HG02973 (cell line): ENCODE measurements around the gene GSE1.

Source experiments
- ATAC-seq: cut with Tn5 transposase; IDR thresholded peaks from one replicate; pipeline ENCODE4 v1.9.1; 2021; ENCODE audit warnings: moderate library complexity; ENCODE audit not compliant: unreplicated experiment

Gene GSE1

DNA sequence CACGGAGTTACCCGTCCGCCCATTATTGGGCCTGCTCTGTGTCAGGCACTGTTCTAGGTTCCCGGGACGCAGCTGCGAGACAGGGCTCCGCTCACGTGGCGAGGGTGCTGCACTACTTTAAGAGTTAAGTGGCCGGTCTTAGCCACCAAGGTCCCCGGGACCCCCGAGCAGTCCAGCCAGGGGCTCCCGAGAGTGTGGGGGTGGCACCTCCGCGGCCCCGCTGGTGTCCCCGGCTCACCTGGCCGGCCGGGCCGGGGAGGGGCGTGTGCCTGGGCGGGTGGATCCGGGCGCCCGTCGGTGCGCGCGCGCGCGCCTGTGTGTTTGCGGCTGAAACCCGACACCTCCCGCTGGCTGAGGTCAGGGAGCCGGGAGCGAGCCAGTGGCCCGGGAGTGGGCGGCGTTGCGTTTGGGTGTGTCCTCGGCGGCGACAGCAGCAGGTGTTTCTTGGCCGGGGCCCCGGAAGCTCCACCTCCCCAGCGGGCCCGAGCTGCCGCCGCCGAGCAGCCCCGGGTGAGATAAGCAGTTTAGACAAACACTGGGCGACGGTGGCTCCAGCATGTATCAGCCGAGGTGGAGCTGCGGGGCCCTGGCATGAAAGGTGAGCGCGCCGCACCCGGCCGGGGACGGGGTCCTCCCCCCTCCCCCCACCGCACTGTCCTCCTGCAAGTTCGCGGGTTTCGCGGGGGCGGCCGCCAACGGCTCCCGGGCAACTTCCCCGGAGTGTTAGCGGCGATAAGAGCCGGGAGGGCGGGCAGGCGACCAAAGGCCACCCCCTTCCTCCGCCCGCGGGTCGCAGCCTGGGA, at the start of gene GSE1:
TSS of gene GSE1 (plus strand) at position 522 of the 803 bp plus-strand sequence. CDS start at position 592, 70 bp downstream.
- peak; percentile 29 for ATAC-seq

DNA sequence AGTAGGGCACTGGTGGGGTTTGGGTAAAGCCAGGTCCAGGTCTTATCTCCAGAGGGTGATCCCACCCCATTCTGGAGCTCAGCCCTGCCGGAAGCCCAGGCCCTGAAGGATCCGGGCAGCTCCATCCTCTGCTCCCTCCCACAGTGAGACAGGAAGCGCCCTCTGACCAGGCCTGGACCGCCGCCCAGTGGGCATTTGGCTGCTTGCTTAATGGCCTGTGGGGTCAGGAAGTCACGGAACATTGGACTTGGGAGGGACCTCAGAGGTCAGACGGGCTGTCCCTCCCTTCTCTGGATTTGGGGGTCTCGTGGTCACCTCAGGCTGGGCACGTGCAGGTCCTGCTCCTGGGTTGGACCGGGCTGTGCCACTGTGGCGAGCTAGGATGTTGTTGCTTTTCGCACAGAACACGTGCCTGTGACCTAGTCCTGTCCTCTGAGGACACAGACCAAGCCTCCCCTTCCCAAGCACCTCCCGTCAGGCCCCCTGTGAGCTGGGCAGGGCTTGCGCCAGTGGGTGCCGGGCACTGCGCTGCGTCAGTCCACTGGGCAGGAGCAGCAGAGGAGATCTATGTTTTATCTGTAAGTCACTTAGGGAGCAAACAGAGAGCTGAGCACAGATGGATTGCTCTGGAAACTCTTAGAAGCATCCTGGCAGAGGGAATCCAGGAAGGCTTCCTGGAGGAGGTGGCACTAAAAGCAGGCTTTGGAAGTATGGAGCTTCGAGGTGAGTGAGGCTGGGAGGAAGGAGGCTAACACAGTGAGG, 49.4 kb upstream of the GSE1 start:
- no peak for ATAC-seq

DNA sequence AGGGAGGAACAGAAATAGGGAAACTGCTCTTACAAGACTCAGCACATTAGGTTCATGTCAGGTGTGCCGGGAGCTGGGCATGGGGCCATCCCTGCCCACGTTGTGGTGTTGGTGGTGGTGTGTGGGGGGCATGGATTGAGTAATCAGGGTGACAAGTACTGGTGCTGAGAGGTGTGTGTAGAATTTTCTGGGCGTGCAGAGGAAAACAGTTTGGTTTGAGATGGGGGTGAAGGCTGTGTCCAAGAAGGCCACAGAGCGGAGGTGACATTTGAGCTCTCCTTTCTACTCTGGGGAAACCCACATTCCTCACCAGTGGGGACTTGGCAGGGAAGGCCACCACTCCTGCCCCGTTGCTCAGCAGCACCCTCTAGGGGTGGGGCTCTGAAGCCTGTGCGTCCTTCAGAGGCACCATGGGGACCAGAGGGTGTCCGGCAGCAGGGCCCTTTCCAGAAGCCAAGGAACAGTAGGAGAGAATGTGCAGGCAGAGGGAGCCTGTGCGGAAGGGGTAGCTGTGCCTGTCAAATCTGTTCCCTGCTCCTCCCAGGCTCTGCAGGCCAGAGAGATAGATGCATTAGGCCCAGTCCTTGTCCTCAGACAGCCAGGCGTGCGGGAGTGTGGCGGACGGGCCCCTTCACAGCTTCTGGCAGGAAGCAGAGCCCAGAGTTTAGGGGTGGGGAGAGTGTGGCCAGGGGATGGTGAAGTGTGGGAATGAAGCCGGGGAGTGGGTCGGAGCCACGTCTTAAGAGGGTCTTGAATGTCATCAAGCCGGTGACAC, 48.7 kb upstream of the GSE1 start:
- no peak for ATAC-seq

DNA sequence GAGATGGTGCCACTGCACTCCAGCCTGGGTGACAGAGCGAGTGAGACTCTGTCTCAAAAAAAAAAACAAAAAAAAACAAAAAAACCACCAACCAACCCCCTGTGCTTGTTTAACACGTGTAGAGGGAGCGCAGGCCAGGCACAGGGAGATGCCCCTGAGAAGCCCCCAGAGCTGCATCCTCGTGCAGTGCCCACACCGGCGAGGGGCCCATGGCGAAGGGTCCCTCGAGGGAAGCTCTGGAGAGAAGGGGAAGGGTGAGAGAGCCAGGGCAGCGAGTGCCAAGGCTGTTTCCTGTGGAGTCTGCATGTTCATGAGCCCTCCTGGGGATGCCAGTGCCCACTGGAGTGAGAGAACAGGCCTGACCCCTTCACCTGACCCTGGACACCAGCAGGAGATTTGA, 47.8 kb upstream of the GSE1 start:
- no peak for ATAC-seq

DNA sequence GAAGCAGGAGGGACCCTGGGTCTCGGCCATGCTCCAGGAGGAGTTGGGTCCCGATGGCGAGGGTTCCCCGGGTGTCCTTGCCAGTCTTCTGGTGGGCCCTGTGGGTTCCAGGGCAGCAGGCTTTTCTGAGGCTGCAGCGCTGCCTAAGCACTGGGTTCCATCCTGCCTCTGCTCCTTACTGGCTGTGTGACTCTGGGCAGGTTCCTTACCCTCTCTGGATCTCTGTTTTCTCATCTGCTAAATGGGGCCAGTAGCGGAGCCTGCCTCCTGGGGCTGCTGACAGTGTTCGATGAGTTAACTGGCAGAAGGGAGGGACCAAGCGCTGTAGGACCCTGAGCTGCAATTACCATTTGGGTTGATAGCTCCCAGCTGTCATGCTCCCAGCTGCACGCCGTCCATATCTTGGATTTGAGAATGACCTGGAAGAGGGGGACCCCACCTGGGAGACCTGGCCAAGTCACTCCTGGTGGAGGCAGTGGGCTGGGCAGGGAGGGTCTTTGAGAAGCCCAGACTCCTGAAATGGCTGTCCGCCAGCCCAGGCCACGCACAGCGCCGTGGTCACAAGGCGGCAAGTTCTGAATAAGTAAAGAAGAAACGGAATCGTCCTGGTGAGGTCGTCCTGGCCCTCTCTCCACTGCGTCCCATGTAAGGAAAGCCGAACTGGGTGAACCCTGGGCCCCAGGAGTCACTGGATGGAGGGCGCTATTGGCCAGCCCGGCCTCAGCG, 47.2 kb upstream of the GSE1 start:
- no peak for ATAC-seq

DNA sequence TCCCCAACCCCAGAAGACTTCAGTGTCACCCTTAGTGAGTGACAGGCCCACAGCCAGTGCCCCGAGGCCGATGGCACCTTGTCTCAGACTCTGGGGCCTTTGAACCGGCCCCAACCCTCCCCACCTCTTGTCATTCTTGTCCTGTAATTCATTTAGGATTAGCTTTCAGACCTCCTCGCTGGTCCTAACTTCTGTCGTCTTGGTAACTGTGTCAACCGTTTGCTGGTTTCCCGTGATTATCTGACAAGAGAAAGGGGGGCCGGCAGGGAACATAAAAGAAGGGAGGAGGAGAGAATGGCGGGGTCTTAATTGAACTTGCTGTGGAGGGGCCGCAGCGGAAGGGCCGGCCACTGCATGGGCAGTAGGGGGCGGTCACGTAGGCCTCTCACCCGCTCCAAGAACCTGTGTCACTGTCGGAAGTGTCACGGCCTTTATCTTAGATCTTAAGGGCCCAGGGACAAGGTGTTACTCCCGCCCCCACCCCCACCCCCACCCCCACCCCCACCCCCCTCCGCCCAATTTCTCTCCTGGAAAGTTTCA, 46.5 kb upstream of the GSE1 start:
- ATAC-seq: no peak

DNA sequence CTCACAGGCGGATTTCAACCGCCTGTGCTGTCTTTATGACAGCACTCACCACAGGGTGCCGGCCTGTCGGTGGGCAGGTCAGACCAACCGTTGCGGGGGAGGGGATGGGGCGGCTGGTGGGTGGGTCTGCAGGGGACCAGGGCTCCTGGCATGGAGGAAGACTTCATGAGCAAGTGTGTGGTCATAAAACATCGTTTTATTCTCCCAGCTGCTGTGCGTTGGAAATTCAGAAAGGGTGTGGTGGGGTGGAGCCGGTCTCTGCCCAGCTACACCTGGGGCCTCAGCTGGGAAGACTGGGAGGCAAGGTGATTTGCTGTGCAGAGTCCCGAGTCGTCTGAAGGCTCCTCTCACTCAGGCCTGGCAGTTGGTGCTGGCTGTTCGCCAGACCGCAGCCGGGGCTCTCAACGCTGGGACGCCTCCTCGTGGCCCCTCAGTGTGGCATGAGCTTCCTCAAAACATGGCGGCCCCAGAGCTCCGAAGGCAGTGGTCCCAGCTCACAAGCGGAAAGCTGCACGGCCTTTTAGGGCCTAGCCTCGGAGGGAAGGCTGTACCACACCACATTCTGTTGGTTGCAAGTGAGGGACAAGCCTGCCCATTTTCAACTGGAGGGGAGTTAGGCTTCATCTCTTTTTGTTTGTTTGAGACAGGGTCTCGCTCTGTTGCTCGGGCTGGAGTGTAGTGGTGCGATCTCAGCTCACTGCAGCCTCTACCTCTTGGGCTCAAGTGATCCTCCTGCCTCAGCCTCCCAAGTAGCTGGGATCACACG, 45.8 kb upstream of the GSE1 start:
- ATAC-seq: no peak

DNA sequence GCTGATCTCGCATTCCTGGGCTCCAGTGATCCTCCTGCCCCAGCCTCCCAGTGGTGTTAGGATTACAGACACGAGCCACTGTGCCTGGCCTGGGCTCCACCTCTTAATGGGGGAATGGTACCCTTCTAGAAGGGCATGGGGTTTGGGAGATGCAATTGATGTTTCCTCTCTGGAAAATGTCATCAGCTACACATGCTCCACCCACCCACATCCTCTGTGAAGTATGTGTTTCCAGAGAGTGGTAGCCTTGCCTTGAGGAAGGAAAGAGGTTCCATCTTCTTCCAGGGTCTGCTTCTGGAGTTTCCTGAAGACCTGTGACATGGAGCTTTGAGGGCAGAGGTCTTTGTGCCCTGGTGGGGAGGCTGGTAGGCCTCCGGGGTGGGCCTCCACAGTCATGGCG, 45.2 kb upstream of the GSE1 start:
- ATAC-seq: no peak

DNA sequence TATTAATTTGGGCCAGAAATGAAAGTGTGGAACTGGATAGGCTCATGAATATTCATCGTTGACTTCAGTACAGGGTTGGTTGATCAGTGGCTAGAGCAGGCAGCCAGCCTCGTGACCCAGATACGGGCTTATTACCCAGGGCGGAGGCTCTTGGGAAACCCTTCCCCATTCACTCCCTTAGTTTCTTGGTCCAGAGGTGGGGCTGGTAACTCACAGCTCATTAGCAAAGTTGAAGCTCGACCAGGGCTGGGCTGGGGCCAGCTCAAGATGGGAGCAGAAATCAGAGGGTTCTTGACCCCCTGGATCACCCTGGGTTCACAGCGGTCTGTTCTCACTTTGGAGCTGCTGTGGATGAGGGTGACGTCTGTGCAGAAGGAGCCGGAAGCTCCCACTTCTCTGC, 44.6 kb upstream of the GSE1 start:
- no peak for ATAC-seq

DNA sequence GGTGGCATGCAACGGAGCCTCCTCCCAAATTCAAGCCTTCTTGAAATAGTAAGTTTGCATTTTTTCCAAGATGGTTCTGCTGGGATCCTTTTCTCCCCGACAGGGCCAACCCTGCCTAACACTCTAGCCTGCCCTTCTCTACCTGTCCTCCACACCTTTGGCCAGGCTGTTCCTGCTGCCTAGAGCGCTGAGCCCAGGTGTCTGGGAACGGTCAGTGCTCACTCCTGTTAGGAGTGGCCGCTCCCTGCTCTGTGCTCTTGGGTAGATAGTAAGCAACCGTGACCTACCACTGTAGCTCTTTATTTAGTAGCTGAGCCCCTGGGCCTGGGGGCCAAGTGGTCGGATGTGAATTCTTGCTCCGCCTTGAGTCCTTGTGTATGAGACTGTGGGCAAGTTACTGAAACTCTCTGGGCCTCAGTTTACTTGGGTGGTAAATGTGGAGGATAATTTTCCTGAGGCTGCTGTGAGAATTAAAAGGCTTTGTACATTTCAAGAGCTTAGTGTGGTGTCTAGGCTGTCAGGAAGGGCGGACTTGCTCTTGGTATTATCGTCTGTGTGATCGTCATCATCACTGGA, 44.0 kb upstream of the GSE1 start:
- ATAC-seq: no peak

DNA sequence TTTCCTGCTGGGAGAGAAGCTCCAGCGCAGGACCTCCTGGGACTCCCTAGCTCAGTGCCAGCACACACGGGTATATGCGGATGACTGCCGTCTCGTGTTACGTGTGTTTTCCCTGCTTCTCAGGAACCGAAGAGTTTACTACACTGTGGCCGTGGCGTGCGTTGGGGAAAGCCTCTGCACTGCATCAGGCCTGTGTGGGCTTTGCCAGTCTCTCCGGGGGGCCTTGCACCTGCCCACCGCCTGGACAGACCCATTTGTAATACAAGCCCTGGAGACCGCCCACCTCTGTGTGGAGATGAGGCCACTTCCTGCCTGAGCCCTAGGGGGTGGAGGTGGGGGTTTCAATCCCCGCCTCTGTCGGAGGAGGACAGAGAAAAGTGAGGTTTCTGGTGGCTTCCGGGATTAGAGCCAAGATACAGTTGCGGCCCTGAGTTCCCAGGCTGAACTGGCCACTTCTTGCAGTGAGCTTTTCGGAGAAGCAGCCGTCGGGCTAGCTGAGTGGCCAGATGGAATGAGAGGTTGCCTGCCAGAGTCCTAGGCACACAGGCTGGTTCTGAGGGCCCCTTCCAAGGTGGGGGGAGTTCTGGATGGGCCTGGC, 43.4 kb upstream of the GSE1 start:
- ATAC-seq: peak; percentile 55

DNA sequence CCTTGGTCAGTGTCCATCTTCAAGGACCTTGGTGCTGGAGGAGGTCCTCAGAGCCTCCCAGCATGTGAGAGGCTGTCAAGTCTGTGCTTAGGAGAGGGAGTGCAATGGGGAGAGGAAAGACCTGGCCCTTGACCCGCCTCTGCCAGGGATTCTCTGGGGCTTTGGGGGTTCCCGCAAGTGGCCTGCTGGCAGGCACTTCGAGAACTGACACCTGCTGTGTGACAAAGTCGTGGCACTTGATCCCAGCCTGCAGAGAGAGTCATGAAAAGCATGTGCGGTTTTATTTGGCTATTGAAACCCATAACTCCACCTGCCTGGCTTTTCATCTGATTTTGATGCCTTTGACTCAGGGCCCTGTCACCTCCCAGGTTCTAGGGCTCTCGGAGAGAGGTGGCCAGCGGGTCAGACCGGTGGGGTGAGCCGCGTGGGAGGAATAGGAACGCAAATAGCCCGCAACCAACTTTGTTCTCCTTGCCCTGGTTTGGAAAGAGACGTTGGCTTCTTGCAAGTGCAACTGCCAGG, 42.8 kb upstream of the GSE1 start:
- ATAC-seq: peak; percentile 8

DNA sequence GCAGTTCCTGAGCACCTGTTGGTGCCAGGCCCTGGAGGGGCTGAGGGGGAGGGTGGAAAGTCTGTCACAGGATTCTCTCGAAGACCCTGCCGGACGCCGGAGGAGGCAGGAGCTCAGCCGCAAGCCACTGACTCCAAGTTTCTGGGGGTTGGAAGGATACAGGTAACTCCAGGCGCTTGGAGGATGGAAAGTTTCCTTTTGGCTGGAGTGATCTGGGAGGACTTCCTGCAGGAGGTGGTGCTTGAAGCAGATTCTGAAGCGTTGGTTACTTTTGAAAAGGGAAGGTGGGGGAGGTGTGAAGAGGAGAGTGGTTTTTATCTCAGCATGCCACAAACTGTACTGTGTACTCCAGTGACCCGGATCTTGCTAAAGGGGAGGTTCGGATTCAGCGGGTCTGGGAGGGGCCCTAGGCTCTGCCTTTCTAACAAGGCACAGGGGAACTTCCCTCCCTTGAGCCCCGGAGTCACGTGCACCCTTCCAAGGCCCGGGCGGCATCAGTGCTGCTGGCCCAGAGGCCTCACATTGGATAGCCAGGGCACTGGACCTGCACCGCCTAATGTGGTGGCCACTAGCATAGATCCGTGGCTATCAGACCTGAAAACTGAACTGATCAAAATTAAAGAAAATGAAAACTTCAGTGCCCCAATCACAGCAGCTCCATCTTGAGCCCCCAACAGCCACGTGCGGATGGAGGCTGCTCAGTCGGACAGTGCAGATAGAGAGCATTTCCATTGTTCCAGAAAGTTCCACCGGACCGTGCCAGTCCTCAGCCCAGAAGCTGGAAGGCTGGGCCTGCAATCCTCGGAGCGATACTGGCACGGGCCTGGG, 42.2 kb upstream of the GSE1 start:
- ATAC-seq: no peak

DNA sequence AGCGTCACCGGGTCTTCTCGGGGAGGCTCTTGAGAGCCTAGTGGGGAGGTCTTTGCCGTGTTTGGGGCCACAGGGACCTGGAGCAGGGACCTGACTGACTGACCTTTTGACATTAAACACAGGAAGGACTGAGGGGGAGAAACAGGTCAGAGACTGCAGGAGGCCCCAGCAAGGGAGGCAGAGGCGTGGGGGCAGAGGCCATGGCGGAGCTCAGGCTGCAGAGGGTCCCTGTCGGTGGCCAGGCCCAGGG, 41.6 kb upstream of the GSE1 start:
- ATAC-seq: no peak

DNA sequence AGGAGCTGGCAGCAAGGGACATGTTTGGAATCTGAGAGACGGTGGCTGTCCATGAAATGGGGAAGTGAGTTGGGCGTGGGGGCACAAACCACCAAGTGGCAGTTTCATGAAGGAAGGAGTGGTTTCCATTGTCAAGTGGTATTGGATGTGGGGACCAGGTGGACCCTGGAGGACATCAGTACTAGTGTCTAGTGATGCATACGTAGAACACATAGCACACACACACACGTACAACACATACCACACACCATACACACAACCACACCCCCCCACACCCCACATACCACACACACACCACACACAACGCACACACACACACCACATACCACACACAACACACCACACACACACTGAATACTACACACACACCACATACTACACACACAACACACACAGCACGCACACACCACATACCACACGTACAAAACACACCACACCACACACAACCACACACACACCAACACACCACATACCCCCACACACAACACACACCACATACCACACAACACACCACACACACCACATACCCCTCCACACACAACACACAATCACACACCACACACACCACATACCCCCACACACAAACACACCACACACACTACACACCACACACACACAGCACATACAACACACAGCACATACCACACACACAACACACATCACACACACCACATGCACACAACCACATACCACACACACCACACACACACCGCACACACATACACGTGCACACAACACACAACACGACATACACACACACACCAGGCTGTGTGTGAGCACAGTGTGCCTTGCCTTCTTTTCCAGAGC, 41.1 kb upstream of the GSE1 start:
- ATAC-seq: no peak

DNA sequence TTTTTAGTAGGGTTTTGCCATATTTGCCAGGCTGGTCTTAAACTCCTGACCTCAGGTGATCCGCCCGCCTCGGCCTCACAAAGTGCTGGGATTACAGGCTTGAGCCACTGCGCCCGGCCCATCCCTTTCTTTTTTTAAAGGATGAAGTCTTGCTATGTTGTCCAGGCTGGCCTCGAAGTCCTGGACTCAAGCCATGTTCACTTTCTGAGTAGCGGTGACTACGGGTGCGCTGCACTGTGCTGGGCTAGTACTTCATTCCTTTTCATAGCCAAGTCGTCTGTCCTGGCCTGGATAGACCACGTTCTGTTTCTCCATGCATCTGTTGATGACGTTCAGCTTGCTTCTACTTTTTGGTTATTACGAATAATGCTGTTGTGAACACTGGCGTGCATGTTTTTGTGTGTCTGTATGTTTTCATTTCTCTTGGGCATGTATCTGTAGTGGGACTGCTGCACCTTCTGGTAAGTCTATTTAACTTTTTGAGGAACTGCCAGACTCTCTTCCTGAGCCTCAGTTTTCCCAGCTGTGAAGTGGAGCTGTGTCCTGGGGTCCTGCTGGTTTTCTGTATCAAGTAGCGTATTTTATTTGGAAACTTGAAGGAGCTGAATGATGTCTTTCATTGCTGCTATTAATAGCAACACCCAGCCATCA, 40.0 kb upstream of the GSE1 start:
- ATAC-seq: no peak
